HG03060 (cell line): Measurements from ENCODE around the gene MOBP.

Source experiments
- ATAC-seq: cut with Tn5 transposase; IDR thresholded peaks from one replicate; pipeline ENCODE4 v1.9.1; 2021; ENCODE audit warnings: low read depth, moderate number of reproducible peaks; ENCODE audit not compliant: unreplicated experiment

The MOBP gene

DNA sequence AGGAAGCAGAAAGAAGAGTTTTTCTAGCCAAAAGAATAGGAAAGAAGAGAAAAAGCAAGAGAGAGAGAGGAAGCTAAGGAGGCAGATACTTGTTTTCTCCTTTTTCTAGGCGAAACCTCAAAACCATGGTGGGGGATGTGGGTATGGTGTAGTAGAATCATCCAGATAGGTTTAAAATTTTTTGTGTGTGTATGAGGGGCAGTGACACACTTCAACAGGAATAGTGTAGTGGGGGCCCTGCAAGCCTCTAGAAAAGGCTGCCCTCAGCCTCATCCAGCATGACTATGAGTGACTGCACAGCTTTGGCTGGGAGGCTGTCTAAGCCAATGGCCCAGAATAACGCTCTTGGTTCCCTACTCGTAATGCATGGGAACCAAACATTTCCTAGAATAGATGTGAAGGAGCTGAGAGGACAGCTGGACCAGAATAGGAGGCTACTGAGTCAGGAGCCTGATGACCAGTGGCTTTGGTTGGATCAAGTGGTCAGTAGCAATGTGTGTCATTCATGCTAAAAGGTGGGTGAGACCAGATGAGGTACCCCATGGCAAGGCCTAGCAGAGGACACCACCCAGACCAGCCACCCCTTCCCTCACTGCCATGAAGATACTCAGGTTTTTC lies 24.4 kb downstream of the MOBP start:
- ATAC-seq = no peak

DNA sequence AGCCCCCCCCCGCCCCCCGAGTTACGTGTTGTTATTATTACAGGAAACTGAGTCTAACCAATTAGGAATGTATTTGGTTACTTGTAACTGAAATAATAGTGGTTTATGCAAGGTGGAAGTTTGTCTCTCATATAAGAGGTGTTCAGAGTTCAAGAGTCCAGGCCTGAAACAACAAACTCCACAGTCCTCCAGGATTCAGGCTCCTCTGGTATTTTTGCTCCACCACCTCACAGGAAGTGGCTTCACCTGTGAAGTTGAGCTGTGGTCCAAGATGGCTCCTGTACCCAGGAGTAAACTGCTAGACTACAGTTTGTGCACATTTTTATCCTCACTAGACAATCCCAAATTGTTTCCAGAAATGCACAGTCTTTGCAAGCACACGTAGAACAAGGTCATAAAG lies 27.3 kb downstream of the MOBP start:
- ATAC-seq = no peak

DNA sequence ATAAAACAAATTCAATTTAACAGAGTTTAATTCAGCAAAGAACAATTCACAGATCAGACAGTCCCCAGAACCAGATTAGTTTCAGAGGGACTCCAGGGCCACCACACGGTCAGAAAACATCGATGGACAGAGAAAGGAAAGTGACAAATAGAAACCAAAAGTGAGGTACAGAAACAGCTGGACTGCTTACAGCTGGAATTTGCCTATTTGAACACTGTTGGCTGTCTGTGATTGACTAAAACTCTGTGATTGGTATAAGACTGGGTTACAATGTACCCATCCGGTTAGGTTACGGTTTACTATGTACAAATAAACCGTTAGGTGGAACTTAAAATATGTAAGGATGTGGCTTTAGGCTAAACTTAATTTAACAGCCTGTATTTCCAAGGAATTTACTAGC lies 30.3 kb downstream of the MOBP start:
- no peak for ATAC-seq

DNA sequence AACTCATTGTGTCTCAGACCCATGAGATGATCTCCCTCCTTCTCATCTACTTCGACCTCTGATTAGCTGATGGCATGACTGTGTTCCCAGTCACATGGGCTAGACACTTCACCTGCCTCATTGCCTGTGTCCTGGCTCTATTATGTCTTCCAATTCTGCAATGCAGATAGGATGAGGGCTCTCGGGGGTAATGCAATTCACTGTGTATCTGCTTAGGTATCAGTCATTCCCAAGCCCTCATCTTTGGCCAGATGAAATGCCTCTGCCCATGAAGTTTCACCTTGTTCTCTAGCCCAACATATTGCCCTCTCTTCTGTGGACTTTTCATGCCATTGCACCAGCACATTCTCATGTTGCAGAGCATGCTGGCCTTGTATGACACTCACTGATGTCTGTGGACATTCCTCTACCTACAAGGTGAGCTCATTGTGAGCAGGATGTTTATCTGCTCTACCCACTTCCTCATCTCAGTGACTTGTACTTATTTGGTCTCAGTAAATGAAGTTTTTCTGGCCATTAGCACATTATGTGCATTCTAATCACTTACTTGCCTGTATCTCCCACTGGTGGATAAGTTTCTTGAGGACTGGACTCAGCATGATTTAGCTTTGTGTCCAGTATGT lies 32.3 kb downstream of the MOBP start:
- no peak for ATAC-seq

DNA sequence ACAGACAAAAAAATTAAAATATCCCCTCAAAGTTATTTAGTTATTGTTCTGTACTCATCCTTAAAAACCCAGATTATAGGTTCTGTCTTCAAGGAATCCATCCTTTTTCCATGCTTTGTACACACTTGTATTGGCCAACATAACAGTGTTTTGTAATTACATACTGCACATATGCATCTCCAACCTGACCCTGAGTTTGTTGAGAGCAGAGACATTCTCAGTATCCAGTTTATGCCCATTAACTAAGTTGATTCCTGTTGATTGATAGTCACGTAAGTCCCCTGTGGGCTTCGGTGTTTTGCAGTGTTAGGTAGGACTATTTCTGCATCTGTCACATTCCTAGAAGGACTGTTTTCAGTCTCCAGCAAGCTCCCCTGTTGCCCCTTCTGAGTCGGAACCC lies 33.6 kb downstream of the MOBP start:
- no peak for ATAC-seq

DNA sequence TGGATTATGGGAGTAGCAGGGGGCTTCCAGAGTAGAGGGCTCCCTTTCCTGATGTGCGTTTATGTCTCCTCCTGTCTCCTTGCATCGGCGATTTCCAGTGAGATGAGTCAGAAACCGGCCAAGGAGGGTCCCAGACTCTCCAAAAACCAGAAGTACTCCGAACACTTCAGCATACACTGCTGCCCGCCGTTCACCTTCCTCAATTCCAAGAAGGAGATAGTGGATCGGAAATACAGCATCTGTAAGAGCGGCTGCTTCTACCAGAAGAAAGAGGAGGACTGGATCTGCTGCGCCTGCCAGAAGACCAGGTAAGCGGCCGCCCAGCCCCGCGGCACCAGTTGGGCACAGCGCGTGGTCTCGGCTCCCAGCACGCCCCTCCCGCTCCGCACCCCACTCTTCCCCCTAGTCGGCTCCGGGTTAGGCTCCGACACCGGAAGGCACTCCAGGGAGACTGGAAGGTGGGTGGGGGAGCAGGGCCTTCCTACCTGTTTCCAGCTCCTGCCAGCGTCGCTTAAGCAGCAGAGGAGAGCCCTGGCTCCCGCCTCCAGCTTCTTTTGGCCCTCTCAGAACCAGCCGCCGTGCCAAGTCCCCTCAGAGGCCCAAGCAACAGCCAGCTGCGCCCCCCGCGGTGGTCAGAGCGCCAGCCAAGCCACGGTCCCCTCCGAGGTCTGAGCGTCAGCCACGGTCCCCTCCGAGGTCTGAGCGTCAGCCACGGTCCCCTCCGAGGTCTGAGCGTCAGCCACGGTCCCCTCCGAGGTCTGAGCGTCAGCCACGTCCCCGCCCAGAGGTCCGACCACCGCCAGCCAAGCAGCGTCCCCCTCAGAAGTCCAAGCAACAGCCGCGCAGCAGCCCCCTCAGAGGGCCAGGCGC lies 34.7 kb downstream of the MOBP start:
- ATAC-seq = no peak

DNA sequence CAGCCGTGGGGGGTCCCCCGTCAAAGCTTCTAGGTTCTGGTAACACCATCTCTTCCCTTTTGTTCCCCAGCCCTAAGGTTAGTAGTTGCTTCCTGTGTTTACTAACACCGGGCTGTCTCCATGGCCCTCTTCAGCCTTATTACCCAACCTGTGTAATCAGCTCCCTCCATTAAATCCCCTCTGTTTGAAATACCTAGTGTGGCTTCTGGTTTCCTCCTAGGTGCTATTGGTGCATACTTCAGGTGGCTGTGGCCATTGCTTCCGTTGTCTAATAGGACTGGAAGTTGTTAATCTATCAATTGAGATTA lies 35.3 kb downstream of the MOBP start:
- ATAC-seq = no peak

DNA sequence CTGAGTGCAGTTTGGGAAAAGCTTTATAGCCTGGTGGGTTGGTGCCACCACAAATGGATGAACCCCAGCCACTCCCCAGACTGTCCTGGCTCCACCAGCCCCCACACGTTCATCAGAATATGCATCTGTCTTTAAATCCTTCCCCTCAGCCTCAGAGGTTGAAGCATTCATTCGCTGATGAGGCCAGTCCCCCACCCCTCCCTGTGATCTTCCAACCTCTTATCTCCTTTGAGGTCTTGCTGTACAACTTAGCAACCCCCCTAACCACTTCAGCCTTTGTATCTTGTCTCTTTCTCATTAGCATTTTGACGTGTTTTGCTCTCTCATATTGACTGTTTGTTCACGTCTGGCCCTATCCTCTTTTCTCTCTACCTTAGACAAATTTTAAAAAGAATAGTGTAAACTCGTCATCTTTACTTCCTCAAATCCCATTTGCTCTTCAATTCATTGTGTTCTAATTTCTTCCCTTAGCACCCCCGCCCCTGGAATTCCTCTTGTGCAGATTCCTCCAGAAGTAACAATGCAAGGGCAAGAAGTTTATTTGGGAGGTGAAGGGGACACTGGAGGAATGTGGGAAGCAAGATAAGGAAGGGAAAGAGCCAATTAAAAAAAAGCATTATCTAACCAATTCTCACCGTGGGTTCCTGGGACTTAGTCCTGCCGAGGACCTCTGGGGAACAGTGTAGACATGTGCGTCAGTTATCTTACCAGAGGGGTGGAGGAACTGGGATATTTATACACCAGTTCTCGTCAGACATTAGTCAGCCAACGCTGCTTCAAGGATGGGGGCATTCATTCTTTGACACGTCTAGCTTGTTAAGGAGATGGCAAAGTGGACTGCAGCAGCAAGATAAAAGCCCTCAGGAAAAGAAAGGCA lies 38.6 kb downstream of the MOBP start:
- ATAC-seq = no peak

DNA sequence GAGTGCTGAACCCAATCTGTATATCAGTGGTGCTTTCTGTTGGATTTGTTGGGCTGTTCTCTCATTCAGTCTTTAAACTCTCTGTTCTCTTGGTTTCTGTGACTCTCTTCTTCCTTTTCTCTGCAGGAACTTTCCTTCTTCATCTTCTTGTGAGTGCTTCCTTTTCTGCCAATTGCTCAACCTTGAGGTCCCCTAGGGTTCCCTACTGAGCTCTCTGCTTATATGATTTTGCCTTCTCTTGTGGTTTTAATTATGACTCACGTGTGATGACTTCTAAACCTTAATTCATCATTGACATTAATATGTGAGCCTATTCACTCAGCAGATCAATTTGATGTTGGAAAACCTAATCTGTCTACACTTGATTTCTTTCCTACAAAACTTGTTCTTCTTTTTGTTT lies 39.4 kb downstream of the MOBP start:
- no peak for ATAC-seq

DNA sequence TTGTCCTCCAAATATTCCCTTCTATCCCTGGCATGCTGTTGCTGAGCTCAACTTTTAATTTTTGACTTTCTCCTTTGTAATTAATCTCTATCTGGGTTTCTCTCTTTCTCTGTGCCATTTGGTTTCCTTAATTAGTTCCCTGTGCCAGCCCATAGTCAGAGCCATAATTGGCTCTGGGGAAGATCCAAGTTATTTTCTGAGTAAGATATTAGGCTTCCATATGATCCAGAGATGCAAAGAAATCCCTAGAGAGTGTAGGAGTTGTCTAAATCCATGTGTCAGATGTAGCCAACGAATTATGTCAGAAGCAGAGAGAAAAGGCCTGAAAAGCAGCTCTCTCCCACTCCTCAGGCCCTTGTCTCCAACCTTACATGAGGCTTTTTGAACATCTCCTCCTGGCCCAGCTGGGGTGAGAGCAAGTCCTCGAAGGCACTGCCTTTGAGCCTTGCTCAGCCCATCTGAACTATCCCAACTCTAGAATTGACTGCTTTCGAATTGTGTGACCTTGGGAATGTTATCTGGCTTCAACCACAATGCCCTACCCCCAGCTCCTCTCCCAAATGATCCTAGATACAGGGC lies 46.4 kb downstream of the MOBP start:
- ATAC-seq = no peak

DNA sequence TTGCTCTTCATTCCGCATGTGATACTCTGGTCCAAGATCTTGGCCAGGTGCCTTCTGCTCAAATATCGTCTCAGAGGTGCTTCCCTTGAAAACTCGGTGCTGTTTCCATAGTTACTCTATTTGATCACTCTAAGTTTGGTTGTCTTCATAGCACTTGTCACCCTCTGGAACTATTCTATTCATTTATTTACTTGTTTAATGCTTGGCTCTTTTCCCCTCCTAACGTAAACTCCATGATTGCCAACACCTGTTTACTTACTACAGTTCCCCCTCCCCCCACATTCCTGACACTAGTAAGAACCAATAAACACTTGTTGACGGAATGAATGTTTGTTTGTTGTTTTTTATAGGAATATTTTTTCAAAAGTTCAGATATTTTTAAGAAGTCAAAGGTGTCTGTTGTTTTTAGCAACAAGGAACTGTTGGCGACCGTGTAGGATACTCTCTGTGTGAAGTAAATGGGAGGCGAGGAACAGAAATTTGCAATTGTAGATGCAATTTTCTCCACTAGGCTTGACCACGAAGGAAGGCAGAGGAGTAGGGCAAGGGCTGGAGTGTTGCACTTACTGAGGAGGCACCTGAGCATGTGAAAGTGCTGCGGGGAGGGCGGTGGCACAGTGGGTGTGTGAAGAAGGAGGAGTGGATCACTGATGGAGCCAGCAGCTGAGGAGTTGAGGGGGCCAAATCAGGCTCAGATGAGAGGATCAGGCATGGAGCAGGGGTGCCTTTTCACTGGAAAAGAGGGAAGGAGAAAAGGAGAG lies 48.4 kb downstream of the MOBP start:
- no peak for ATAC-seq

DNA sequence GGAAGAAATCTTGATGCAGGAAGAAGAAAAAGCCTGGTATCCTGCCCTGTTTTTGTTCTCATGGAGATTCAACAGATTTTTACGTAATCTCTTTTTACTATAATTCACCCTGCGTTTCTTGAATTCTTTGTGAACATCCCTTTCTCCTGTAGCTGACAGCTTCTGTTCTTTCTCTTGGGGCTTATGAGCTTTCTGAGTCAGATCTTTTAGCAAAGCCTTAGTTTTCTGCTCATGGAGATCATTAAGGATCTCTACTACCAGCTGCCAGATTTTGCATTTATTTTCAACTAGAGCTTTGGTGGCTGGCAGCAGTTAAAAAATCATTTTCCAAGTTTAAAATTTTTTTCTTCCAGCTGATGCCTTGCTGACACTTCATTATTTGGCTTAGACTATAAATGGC lies 51.6 kb downstream of the MOBP start:
- ATAC-seq = no peak

DNA sequence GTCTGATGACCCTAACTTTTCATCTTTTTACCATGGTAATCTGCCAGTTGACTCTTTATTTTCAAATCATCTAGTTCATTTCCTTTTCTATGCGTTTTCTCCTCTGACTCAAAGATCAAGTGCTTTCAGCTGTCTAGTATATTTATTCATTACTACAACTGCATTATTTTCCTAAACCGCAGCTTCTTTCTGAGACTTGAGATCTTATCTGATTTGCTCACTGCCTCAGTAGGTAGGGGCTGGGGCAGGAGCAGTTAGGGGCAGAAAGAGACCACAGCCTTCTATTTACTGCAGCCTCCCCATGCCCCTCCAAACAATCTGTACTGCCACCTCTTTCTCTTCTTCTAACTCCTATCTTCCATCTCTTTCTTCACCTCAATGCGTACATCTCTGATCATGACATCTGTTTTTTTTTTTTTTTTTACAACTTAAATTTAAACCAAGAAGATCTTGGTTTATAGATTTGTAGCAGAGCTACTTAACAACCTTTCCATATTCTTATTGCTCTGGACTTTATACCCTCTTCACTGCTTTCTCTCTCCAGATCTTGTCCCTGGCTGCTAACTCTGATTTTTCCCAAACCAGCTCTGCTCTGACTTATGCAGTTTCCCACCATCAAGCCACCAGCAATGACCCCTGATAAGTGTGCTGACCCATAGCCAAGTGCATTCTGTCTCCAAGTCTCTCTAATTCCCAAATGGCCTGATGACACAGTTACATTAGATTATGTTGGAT lies 52.2 kb downstream of the MOBP start:
- no peak for ATAC-seq

DNA sequence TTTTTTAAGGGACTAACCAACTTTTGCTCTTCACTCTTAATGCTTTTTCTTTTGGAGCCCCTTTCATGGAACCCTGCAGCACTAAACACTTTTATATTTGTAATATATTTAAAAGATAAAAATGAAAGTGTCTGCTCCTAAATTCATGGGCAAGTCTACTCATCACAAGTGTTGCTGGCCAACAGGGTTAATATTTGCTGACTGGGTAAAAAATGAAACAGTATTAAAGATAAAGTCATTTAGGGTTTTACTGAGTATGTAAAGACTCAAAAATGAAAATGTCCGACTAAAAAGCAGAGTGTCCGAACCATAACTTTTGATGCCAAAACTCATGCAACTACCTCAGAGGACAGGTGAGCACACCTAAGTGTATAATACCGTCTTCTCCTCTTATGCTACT lies 54.0 kb downstream of the MOBP start:
- no peak for ATAC-seq

DNA sequence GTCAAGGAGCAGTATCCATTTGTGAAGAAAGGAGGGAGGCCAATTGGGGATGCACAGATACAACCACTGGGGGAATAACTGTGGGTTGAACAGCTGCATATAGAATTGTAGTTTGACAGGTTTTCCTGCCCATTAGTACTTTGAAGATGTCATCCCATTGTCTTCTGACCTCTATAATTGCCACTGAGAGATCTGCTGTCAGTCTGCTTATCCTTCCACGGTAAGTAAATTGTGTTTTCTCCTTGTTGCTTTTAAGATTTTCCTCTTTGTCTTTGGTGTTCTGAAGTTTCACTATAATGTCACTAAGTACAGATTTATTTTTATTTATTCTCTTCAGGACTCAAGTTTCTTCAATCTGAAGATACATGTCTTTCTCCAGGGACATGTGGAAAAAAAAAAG lies 56.6 kb downstream of the MOBP start:
- no peak for ATAC-seq

DNA sequence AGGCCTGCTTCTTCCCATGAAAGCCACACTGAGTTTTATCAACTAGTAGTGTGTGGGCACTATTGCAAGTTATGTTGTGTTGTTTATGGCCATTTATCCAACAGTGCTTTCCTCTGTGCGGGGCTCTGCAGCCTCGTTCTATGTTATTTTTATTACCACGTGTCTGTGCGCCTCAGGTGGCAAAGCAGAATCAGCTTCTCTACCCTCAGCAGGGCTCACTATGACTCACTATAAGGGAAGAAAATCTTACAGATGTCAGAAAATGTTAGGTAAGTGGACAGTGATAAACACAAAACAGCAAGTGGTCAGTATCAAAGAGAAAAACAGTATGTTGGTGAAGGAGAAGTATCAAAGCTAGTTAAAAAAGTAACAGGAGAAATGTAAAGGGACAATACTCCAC lies 61.4 kb downstream of the MOBP start:
- no peak for ATAC-seq

DNA sequence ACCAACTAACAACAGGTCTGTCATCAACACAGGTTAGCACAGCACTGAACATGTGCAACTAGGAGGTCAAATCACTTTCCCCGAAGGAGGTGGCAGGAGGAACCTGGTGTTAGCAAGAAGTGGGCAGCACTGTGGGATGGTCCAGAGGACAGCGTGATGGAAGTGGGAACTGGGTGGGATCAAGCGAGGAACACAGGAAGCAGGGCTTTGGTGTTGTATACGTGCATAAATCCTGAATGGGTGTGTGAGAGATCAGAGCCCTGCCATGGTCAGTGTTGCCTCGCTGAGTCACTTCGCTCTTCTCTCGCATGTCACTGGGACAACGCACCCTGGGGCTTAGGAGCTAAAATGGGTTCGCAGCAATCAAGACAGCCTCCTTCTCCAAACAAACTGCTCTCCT lies 62.1 kb downstream of the MOBP start:
- ATAC-seq = no peak

DNA sequence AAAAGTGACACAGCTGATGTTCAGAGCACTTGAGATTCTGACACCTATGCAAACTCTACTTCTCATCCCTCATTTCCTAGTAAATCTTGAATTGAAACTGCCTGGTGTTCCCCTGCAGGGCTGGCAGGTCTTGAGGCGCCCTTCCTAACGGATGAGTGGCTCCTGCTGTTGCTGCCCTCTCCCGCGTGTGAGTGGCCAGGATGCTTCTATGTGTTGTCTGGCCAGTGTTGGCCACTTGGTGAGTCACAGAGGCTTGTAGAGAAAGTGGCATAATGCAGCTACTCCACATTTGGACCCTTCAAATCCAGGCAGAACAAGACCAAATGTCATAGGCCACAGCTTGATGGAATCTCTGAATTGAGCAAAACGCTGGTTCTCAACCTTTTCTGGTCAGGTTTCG lies 63.6 kb downstream of the MOBP start:
- ATAC-seq = no peak

DNA sequence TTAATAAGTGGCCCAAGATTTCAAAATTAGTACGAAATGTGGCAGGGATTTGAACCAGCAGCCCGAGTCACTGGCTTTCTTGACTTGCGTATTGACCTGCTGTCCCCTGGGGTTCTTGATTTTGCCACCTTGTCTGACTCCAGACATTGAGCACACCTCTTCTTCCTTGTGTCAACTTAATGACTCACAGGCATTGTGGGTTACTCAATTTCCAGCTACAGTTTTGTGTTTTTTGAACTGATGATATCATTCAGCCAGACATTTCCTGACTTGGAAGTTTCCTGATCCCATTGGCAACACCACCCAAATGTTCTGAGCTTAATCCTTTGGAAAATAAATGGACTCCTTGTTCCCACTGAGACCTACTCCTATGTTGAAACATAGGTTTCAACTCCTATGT lies 64.2 kb downstream of the MOBP start:
- ATAC-seq = no peak
